K562 (cell line): ENCODE measurements around the gene HMGB2. TPM values are rescaled to one million over a fixed set of nuclear protein-coding genes. Genes with fewer than 3 reads are reported as not detected.

Source experiments
- ARHGAP35 ChIP-seq: fragments of 450-650 bp; IDR thresholded peaks from 2 replicates; pipeline ENCODE4 v1.6.1; 2018; ENCODE audit not compliant: partially characterized antibody
- CBFB ChIP-seq: sonication (generic); formaldehyde crosslinking; IDR thresholded peaks from 2 replicates; pipeline ENCODE4 v1.4.0; 2020; ENCODE audit warnings: mild to moderate bottlenecking, missing genetic modification reagents
- CCNT2 ChIP-seq: IDR thresholded peaks from 2 replicates; pipeline ENCODE4 v1.6.1; 2011; ENCODE audit warnings: borderline replicate concordance, low read depth, mild to moderate bottlenecking, moderate library complexity, mixed read lengths, low read length; ENCODE audit not compliant: insufficient read length; ENCODE audit errors: extremely low read depth
- CTCFL ChIP-seq: IDR thresholded peaks from 2 replicates; pipeline ENCODE4 v1.6.1; 2011; ENCODE audit warnings: borderline replicate concordance, low read depth, mild to moderate bottlenecking, moderate library complexity, low read length; ENCODE audit not compliant: insufficient read depth, poor library complexity, severe bottlenecking
- E2F3 ChIP-seq: fragments of 250-450 bp; sonication (Bioruptor Pico); IDR thresholded peaks from 2 replicates; pipeline ENCODE4 v1.4.0; 2020; ENCODE audit warnings: mild to moderate bottlenecking
- EP300 ChIP-seq: IDR thresholded peaks from 2 replicates; pipeline ENCODE4 v1.6.1; 2012; ENCODE audit warnings: low read length, improper control_type of control experiment
- FOXJ2 ChIP-seq: fragments of 200-800 bp; sonication (Bioruptor generic); IDR thresholded peaks from 2 replicates; pipeline ENCODE4 v1.6.1; 2016; ENCODE audit warnings: missing genetic modification characterization, missing compliant biosample characterization
- FOXK1 ChIP-seq: sonication (generic); formaldehyde crosslinking; IDR thresholded peaks from 2 replicates; pipeline ENCODE4 v1.8.0; 2022; ENCODE audit warnings: missing genetic modification reagents, mild to moderate bottlenecking, borderline replicate concordance
- ILK ChIP-seq: fragments of 450-650 bp; IDR thresholded peaks from 2 replicates; pipeline ENCODE4 v1.6.1; 2016; ENCODE audit warnings: missing genetic modification characterization, low read depth, mild to moderate bottlenecking, missing compliant biosample characterization, moderate library complexity, borderline replicate concordance
- KLF6 ChIP-seq: fragments of 250-450 bp; sonication (Bioruptor Pico); IDR thresholded peaks from 2 replicates; pipeline ENCODE4 v1.4.0; 2020; ENCODE audit warnings: mild to moderate bottlenecking, moderate library complexity, borderline replicate concordance
- MYBL2 ChIP-seq, 2 experiments: fragments of 450-650 bp in 1 of 2; sonication (generic) in 1 of 2; formaldehyde crosslinking in 1 of 2; IDR thresholded peaks; 2 replicates each; pipeline versions ENCODE4 v1.6.1 to v1.8.1; 2017 to 2022; ENCODE audit warnings: borderline replicate concordance in 1 of 2, inconsistent platforms in 1 of 2, low read depth in 1 of 2, mild to moderate bottlenecking in 1 of 2, missing genetic modification reagents in 1 of 2, moderate library complexity in 1 of 2
- OTX1 ChIP-seq: fragments of 450-650 bp; formaldehyde crosslinking; IDR thresholded peaks from 2 replicates; pipeline ENCODE4 v1.4.0; 2022; ENCODE audit warnings: mild to moderate bottlenecking
- PCBP1 ChIP-seq: fragments of 200-400 bp; formaldehyde crosslinking; IDR thresholded peaks from 2 replicates; pipeline ENCODE4 v1.6.1; 2018; ENCODE audit warnings: mild to moderate bottlenecking, low read depth, low read length; ENCODE audit not compliant: poor library complexity, severe bottlenecking
- SMARCA5 ChIP-seq: fragments of 450-650 bp; IDR thresholded peaks from 2 replicates; pipeline ENCODE4 v1.6.1; 2016
- SMARCC2 ChIP-seq: fragments of 450-650 bp; IDR thresholded peaks from 2 replicates; pipeline ENCODE4 v1.6.1; 2017; ENCODE audit warnings: antibody characterized with exemption, moderate library complexity, mild to moderate bottlenecking, low read depth
- SMARCE1 ChIP-seq: fragments of 450-650 bp; IDR thresholded peaks from 2 replicates; pipeline ENCODE4 v1.7.1; 2016; ENCODE audit warnings: mild to moderate bottlenecking
- TCF7 ChIP-seq: sonication (generic); IDR thresholded peaks from 2 replicates; pipeline ENCODE4 v1.6.1; 2016; ENCODE audit warnings: antibody characterized with exemption, borderline replicate concordance
- TGIF2 ChIP-seq: sonication (generic); formaldehyde crosslinking; IDR thresholded peaks from 2 replicates; pipeline ENCODE4 v1.8.1; 2022; ENCODE audit warnings: mild to moderate bottlenecking, missing genetic modification reagents, moderate library complexity
- TRIM24 ChIP-seq, 2 experiments: fragments of 450-650 bp; IDR thresholded peaks; 2 replicates each; pipeline ENCODE4 v1.6.1; 2016
- TRIM28 ChIP-seq: fragments of 450-650 bp; IDR thresholded peaks from 2 replicates; pipeline ENCODE4 v1.6.1; 2017
- VEZF1 ChIP-seq: fragments of 200-800 bp; sonication (Bioruptor generic); IDR thresholded peaks from 2 replicates; pipeline ENCODE4 v1.6.1; 2017; ENCODE audit warnings: missing genetic modification characterization, missing compliant biosample characterization
- ZEB2 ChIP-seq: fragments of 450-650 bp; IDR thresholded peaks from 2 replicates; pipeline ENCODE4 v1.6.1; 2016
- ZNF274 ChIP-seq: IDR thresholded peaks from 2 replicates; pipeline ENCODE4 v1.6.1; 2011; ENCODE audit warnings: low read depth, mild to moderate bottlenecking, low read length, moderate library complexity, borderline replicate concordance
- ZNF280B ChIP-seq: fragments of 250-450 bp; sonication (Bioruptor Pico); IDR thresholded peaks from 2 replicates; pipeline ENCODE4 v1.5.1; 2021; ENCODE audit warnings: mild to moderate bottlenecking
- ZNF316 ChIP-seq: fragments of 450-650 bp; IDR thresholded peaks from 2 replicates; pipeline ENCODE4 v1.6.1; 2016
- polyA plus RNA-seq, 8 experiments: library from polyadenylated mRNA; depleted of rRNA in 4 of 8; stranded (reverse) in 5 of 8; unstranded in 3 of 8; fragments of >200 nt; fragmentation: Nextera tagmentation in 2 of 8; fragmentation: Illumina TruSeq in 1 of 8; extraction: Ambion mirVana in 2 of 8; extraction: Trizol in 1 of 8; gene quantifications; 2 replicates each; pipeline versions ENCODE4 v1.2.1 to v1.2.3, GENCODE V29; 2011 to 2014; ENCODE audit warnings: inconsistent platforms in 1 of 8, missing spikeins in 1 of 8
- total RNA-seq, 7 experiments: library from RNA; depleted of rRNA in 6 of 7; stranded (reverse); fragments of >200 nt in 6 of 7; fragmentation: Illumina TruSeq in 2 of 7; extraction: Trizol in 2 of 7; gene quantifications; 2 replicates each; pipeline versions ENCODE4 v1.2.1 to v1.2.3, GENCODE V29; 2011 to 2021; ENCODE audit warnings: low replicate concordance in 1 of 7

Gene HMGB2
- total and polyA plus RNA-seq, 9 of the 15 experiments (the other 6 are each of a cell fraction or from before 2014, with no cell fraction given): 309 to 822 (median 626) TPM

- 0 out of 2 replicates have a peak, but pooled peaks have one; percentile 63 for TF ChIP-seq FOXK1
- TF ChIP-seq ARHGAP35: no peak
- TF ChIP-seq TRIM28: no peak
- TF ChIP-seq CCNT2: peak; percentile 21
- TF ChIP-seq CTCFL: no peak
- peak; percentile 50 for TF ChIP-seq PCBP1
- TF ChIP-seq EP300: peak; percentile 58
- TF ChIP-seq OTX1: no peak
- no peak for TF ChIP-seq ILK (tag)
- no peak for TF ChIP-seq KLF6 (CRISPR knock-in tag)
- 0 out of 2 replicates have a peak, but pooled peaks have one; percentile 11 for TF ChIP-seq SMARCE1
- no peak for TF ChIP-seq SMARCA5
- peak; percentile 89; the same call in 1 of the 2 replicates for TF ChIP-seq TGIF2 (CRISPR knock-in tag)
- TF ChIP-seq MYBL2 (IDR thresholded peaks at IDR 0.05; ENCODE audit: low read depth): peak; percentile 100
- TF ChIP-seq MYBL2 (CRISPR knock-in tag; IDR thresholded peaks at IDR 0.05; ENCODE audit: borderline replicate concordance): peak; percentile 99; the same call in 1 of the 2 replicates
- no peak for TF ChIP-seq CBFB
- TF ChIP-seq ZNF316: no peak
- peak; percentile 76 to 90; a peak in 3 of 4 replicates for TF ChIP-seq TRIM24 (IDR thresholded peaks at IDR 0.05)
- no peak for TF ChIP-seq ZNF280B (CRISPR knock-in tag)
- no peak for TF ChIP-seq ZEB2
- no peak for TF ChIP-seq SMARCC2
- no peak for TF ChIP-seq ZNF274
- no peak for TF ChIP-seq TCF7
- peak; percentile 98 for TF ChIP-seq E2F3 (CRISPR knock-in tag)
- TF ChIP-seq VEZF1: no peak
- TF ChIP-seq FOXJ2: peak; percentile 31; the same call in 1 of the 2 replicates
Measured at GRCh38 chr4:173334085-173334890, at the start of gene HMGB2 (continued).
